Omental fat pad (tissue), 4 donors: Measurements from ENCODE around the gene MEGF10. TPM values are rescaled to one million over a fixed set of nuclear protein-coding genes. Genes with fewer than 3 reads are reported as not detected.

Experiments
- ATAC-seq: fragments of 150-250 bp; one replicate; pipeline ENCODE4 v1.9.1; 2016; ENCODE audit warnings: mild to moderate bottlenecking, moderate library complexity; ENCODE audit not compliant: low FRiP score
- DNase-seq: peaks from one replicate; pipeline ENCODE4 v3.0.0-alpha.2; 2019; ENCODE audit warnings: low spot score
- CTCF ChIP-seq, 3 donors: fragments of 450-650 bp; IDR thresholded peaks; one replicate each; pipeline ENCODE4 v1.5.1; 2016 to 2017; ENCODE audit warnings: antibody characterized with exemption in 3 of 3, mild to moderate bottlenecking in 3 of 3, moderate library complexity in 2 of 3
- total RNA-seq, 4 donors: library from RNA; depleted of rRNA; stranded (reverse); fragments of >200 nt; gene quantifications; one replicate each; pipeline ENCODE4 v1.1.0, GENCODE V29; 2016

MEGF10 gene
- total RNA-seq, 4 donors from 2014 or later = 0.13 to 0.74 (median 0.42) TPM

- ATAC-seq (no peak), DNase-seq (no peak)
- no peak for TF ChIP-seq CTCF (IDR thresholded peaks at IDR 0.05)
Measured at GRCh38 chr5:127415034-127415433, 124.4 kb downstream of the MEGF10 start.

GRCh38 chr5:127416906-127417305 lies 126.3 kb downstream of the MEGF10 start:
- DNase-seq (no peak), ATAC-seq (no peak)
- no peak for TF ChIP-seq CTCF (IDR thresholded peaks at IDR 0.05)

- ATAC-seq (no peak), DNase-seq (no peak)
- no peak for TF ChIP-seq CTCF (IDR thresholded peaks at IDR 0.05)
Measured at GRCh38 chr5:127417528-127417927, 126.9 kb downstream of the MEGF10 start.

GRCh38 chr5:127418367-127418766 lies 127.8 kb downstream of the MEGF10 start:
- DNase-seq (no peak), ATAC-seq (no peak)
- no peak for TF ChIP-seq CTCF (IDR thresholded peaks at IDR 0.05)

GRCh38 chr5:127418974-127419682 lies 128.5 kb downstream of the MEGF10 start:
- ATAC-seq (no peak), DNase-seq (no peak)
- no peak for TF ChIP-seq CTCF (IDR thresholded peaks at IDR 0.05)

- DNase-seq (no peak), ATAC-seq (no peak)
- TF ChIP-seq CTCF (IDR thresholded peaks at IDR 0.05) = no peak
Measured at GRCh38 chr5:127419683-127420257, 129.2 kb downstream of the MEGF10 start.

- no peak for ATAC-seq
- no peak for TF ChIP-seq CTCF (IDR thresholded peaks at IDR 0.05)
- DNase-seq = no peak
Measured at GRCh38 chr5:127420758-127421157, 130.2 kb downstream of the MEGF10 start.
